ENCODE results near the gene ZNF835.

Gene ZNF835

GRCh38 chr19:56671613-56671994 is at the start of gene ZNF835:
TSS of gene ZNF835 (minus strand) at chr19:56671757. CDS start at chr19:56665198, 6,559 bp downstream.
- Histone ChIP-seq H3K36me3 (no peaks in the 10 kb centered on the region), H3K4me3 (ENCODE audit: low read depth, low read length) (peak within 1 kb of the TSS; percentile 72), H3K9me3 (ENCODE audit: severe bottlenecking) (peaks cover 2% of the 10 kb centered on the region), H3K27me3 (ENCODE audit: insufficient read depth, low read depth, severe bottlenecking) (peaks cover 16% of the 10 kb centered on the region), H3K27ac (peak within 1 kb of the TSS; percentile 65)
- no peak for TF ChIP-seq CTCF (IDR thresholded peaks at IDR 0.05; ENCODE audit: low read depth, low read length)
- peak; percentile 93 for DNase-seq

GRCh38 chr19:56720281-56720680 is 48.7 kb upstream of the ZNF835 start:
- H3K36me3 ChIP-seq = no peaks in the 10 kb centered on the region
- peak; percentile 16 for DNase-seq
- no peaks in the 10 kb centered on the region for H3K9me3 ChIP-seq (ENCODE audit: severe bottlenecking)
- H3K27me3 ChIP-seq (ENCODE audit: insufficient read depth, low read depth, severe bottlenecking) = peaks cover 17% of the 10 kb centered on the region
- no peak overlapping the region for H3K27ac ChIP-seq
- no peak for TF ChIP-seq CTCF (IDR thresholded peaks at IDR 0.05; ENCODE audit: low read depth, low read length)
- H3K4me3 ChIP-seq (ENCODE audit: low read depth, low read length) = no peak overlapping the region

- DNase-seq = no peak
These were observed 46.7 kb upstream of the ZNF835 start for GRCh38 chr19:56718231-56718630.

GRCh38 chr19:56712611-56713276 is 41.2 kb upstream of the ZNF835 start:
- H3K36me3 ChIP-seq = no peaks in the 10 kb centered on the region
- H3K4me3 ChIP-seq (ENCODE audit: low read depth, low read length) = no peak overlapping the region
- no peak overlapping the region for H3K27ac ChIP-seq
- no peak for TF ChIP-seq CTCF (IDR thresholded peaks at IDR 0.05; ENCODE audit: low read depth, low read length)
- H3K27me3 ChIP-seq (ENCODE audit: insufficient read depth, low read depth, severe bottlenecking) = peaks cover 8% of the 10 kb centered on the region
- no peaks in the 10 kb centered on the region for H3K9me3 ChIP-seq (ENCODE audit: severe bottlenecking)
- no peak for DNase-seq

More at GRCh38 chr19:56718231-56718630, 46.7 kb upstream of the ZNF835 start:
- Histone ChIP-seq H3K27me3 (ENCODE audit: insufficient read depth, low read depth, severe bottlenecking) (peaks cover 8% of the 10 kb centered on the region), H3K27ac (no peak overlapping the region), H3K36me3 (no peaks in the 10 kb centered on the region), H3K4me3 (ENCODE audit: low read depth, low read length) (no peak overlapping the region), H3K9me3 (ENCODE audit: severe bottlenecking) (no peaks in the 10 kb centered on the region)
- TF ChIP-seq CTCF (IDR thresholded peaks at IDR 0.05; ENCODE audit: low read depth, low read length) = no peak

GRCh38 chr19:56710437-56710836 is 38.9 kb upstream of the ZNF835 start:
- no peak overlapping the region for H3K4me3 ChIP-seq (ENCODE audit: low read depth, low read length)
- no peak for TF ChIP-seq CTCF (IDR thresholded peaks at IDR 0.05; ENCODE audit: low read depth, low read length)
- DNase-seq = no peak
- H3K36me3 ChIP-seq = no peaks in the 10 kb centered on the region
- no peak overlapping the region for H3K27ac ChIP-seq
- H3K27me3 ChIP-seq (ENCODE audit: insufficient read depth, low read depth, severe bottlenecking) = peaks cover 15% of the 10 kb centered on the region
- H3K9me3 ChIP-seq (ENCODE audit: severe bottlenecking) = no peaks in the 10 kb centered on the region

GRCh38 chr19:56707821-56708220 is 36.3 kb upstream of the ZNF835 start:
- no peak for DNase-seq
- H3K36me3 ChIP-seq = no peaks in the 10 kb centered on the region
- no peak overlapping the region for H3K4me3 ChIP-seq (ENCODE audit: low read depth, low read length)
- no peak overlapping the region for H3K27ac ChIP-seq
- H3K9me3 ChIP-seq (ENCODE audit: severe bottlenecking) = peaks cover 4% of the 10 kb centered on the region
- peaks cover 15% of the 10 kb centered on the region for H3K27me3 ChIP-seq (ENCODE audit: insufficient read depth, low read depth, severe bottlenecking)
- no peak for TF ChIP-seq CTCF (IDR thresholded peaks at IDR 0.05; ENCODE audit: low read depth, low read length)
